NCI-H128 (cell line): ENCODE data around the gene RIMS1.

Experiments used
- DNase-seq: peaks from one replicate; lab custom pipeline; 2025; ENCODE audit not compliant: unreplicated experiment; lab: John Stamatoyannopoulos, UW

Gene RIMS1

DNA sequence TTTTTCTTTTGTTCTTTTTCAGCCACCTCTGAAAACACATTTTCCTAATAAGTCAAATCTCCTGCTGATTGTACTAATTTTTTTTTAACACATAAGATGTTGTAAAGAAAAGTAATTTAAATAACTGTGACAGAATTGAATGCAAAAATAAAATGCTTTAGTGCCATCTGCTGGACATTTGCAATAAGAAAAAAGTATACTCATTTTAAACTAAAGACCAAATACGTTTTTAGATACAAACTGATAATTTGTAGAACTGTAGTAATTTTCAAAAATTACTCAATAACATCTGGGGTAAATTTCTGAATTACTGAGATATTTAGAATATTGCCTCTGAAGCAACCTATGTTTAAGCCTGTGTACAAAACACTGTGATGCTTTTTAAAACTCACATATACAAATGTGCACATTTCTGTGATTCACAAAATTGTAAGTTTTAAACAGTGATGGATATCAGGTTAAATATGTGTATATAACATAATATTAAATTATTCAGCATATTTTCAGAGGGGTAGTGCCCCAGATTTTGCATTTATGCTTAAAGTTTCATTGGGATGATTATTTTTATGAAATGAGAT is 198.7 kb downstream of the RIMS1 start:
- no peak for DNase-seq

DNA sequence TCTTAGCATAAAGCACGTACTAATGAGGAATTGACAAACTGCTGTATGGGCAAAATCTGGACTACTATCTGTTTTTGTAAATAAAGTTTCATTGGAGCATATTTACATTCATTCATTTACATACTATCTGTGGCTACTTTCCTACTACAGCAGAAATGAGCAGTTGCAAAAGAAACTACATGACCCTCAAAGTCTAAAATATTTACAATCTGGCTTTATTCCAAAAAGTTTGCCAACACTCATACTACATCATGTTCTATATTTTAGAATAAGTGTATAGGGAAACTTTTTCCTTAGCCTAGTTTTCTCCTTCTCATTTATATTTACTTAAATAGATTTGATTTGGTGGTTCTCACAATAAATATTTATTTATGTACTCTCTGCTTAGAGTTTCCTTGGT is 208.2 kb downstream of the RIMS1 start:
- DNase-seq = no peak

DNA sequence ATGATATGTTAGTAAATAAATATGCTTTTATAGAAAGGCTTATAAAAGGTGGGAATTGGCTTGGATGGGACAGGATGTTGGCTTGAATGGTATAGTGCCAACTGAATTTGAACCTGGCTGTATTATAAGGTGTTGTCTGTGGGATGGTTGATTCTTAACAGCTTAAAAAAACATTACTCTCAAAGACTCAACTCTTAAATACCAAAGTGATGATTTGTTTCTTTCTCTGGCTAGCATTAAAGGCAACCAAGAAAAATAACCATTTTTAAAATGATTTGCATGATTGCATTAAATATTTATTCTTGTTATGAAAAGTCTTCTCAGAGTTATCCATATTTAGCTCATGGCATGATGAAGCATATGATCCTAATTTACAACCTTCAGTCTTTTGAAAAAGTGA is 216.2 kb downstream of the RIMS1 start:
- no peak for DNase-seq

DNA sequence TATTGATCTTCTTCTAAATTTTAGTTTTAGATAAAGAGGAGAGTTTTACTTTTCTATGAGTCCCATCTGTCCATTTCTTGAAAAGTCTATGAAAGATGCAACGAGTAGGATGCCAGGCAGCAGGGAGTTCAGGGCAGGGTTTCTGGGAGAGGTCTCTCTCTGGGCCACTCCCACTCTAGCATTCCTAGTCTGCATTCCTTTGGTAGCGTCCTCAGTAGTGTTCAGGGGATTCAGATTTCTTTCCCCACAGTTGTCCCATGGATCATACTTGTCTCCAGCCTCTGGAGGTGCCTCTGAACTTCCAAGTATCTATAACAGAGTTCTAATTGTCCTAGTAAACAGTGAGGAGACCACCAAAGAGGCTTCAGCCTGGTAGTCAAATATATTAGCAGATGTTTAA is 225.3 kb downstream of the RIMS1 start:
- no peak for DNase-seq

DNA sequence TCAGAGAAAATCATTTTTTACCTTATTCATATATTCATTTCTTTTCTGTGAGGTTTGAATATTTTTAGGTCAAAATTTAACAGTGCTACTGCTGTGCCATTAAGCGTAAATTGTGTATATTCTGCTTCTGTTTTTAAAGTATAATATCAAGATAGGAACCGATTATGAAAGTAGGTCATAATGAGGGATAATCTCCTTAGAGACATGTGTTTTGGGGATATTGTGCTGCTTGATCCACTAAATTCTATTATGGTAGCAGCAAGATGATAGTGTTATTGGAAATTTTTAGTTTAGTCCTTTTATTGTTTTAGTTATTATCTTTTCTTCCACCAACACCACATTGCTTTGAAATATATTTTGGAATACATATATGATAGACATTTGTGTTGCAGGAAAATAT is 244.0 kb downstream of the RIMS1 start:
- no peak for DNase-seq

DNA sequence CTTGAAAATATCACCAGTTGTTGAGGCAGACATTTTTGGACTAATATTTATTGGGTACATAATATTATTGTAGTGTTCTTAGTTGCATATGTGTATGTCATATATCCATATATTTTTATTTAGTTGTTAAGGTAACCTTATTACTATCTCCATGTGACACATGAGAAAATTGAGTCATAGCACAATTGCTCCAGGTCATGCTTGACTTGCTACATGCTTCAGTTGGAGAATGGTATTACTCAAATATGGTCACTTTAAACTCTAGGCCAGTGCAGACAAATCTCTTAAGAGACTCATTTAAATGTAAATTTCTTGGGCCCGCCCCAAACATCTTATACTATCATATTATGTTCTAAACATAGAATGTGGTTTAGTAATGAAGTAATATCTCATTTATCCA is 246.1 kb downstream of the RIMS1 start:
- no peak for DNase-seq

DNA sequence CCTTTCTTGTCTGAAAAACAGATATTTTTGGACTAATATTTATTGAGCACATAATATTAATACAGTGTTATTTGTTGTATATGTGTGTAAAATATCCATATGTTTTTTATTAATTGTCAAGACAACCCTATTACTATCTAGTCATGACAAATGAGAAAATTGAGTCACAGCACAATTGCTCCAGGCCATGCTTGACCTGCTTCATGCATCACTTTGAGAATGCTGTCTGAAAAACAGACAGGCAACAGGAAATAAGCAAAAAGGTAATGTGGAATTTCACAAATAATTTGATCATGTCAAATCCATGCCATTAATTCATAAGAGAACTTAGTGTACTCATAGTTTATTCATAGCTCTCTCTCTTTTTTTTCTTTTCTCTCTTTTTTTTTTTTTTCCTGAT is 246.5 kb downstream of the RIMS1 start:
- DNase-seq = no peak

DNA sequence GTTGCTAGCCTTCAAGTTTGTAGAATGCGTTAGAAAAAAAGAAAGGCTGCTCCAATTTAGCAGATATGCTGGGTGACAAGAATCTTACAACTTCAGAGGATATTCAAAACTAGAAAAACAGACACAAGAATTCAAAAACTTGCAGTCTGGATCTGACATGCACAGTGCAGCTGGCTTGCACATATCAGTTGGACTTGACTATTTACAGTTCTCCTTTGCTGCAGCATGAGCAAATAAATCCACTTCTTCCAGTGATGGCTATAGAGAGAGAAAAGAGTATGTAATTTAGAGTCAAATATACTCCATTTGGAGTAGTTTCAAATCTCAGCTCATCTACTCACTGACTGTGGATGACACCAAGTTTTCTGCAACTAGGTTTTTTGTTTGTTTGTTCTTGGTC is 247.0 kb downstream of the RIMS1 start:
- no peak for DNase-seq

DNA sequence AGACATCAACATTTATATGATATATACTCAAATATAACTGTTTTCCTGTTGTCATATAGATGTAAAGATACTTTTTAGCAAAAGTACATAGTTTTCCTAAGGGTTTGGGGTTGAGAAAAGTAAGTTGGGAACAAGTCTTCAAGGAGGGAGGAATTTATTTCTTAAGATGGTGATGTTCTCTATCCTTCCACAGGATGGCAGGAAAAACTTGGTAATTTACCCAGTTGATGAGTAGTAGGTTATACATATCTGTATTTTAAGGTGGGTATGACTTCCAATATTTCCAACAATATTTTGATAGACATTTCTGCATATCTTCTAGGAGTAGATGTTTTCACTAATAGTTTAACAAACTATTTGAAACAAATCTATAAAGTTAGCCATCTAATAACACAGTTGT is 254.4 kb downstream of the RIMS1 start:
- no peak for DNase-seq

DNA sequence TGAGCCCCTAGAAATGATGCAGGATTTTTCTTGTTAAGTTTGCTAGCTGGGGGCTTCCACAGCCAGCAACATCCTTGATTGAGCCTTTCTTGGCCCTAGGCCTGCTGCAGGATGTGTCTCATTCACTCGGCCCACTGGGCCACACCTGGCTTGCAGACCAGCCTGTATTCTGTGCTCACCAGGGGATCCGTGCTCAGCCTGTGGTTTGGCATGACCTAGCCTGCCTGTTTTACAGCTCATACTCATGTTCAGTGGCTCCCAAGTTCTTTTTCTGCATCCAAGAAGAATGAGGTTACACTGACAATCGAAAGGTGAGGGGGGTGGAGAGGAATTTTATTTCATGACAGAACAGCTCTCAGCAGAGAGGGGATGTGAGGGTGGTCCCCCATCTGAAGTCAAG is 263.4 kb downstream of the RIMS1 start:
- no peak for DNase-seq

DNA sequence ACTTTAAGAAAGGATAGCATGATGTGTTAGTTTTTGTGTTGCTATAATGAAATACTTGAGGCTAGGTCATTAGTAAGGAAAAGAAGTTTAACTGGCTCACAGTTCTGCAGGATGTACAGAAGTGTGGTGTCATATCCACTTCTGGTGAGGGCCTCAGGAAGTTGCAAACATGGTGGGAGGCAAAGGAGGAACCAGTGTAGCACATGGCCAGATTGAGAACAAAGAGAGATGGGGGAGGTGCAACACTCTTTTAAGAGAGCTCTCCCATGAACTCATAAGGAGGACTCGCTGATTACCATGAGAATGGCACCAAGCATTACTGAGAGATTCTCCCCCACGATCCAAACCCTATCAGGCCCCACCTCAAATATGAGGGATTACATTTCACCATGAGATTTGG is 265.4 kb downstream of the RIMS1 start:
- DNase-seq = no peak

DNA sequence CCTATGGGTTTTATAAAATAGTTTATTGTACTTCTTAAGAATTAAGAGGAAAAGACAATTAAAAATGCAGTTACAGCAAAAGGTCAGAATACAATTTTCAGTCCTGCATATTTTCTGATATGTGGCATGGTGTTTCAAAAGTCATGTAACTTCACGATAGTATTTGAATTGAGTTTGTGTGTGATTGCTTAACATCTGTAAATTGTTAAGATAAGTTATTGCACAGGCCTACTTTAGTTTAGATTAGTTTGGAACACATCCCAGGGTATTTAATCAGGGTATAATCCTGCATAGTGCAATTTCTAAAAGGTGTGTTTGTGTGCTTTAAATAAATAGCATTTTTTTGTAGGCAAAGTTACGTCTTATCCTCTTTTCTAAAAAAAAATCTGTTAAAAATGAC is 289.6 kb downstream of the RIMS1 start:
- DNase-seq = no peak

DNA sequence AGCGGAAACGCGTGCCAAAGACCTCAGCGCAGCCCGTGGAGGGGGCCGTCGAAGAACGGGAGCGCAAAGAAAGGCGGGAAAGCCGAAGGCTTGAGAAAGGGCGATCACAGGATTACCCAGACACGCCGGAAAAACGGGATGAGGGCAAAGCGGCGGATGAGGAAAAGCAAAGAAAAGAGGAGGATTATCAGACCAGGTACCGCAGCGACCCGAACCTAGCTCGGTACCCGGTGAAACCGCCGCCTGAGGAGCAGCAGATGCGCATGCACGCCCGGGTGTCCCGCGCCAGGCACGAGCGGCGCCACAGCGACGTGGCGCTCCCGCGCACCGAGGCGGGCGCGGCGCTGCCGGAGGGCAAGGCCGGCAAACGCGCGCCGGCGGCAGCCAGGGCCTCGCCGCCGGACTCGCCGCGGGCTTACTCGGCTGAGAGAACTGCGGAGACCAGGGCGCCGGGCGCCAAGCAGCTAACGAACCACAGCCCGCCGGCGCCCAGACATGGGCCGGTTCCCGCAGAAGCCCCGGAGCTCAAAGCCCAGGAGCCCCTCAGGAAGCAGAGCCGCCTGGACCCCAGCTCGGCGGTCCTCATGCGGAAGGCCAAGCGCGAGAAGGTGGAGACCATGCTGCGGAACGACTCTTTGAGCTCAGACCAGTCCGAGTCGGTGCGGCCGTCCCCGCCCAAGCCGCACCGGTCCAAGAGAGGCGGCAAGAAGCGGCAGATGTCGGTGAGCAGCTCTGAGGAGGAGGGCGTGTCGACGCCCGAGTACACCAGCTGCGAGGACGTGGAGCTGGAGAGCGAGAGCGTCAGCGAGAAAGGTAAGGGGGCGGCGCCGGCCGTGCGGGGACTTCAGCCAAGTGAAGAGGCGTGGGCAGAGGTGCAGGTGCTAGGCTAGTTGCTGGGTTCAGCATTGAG is 296.2 kb downstream of the RIMS1 start:
- no peak for DNase-seq

DNA sequence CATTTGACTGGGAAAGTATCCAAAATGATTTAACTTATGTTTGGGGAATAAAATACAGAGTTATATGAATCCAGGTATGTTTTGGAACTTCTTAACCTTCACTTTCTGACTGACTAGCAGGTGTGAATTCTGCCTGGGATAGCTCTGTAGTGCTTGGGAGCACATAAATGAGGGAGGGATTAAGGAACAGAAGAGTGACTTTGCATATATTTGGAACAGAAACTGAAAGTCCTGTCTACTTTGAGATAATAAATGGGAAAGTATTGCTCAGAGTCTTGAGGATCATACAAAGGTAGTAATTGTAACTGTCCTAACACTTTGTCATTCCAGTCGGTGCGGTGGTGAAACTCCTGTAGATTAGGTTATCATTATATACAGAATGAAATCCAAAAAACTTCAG is 317.6 kb downstream of the RIMS1 start:
- DNase-seq = no peak

DNA sequence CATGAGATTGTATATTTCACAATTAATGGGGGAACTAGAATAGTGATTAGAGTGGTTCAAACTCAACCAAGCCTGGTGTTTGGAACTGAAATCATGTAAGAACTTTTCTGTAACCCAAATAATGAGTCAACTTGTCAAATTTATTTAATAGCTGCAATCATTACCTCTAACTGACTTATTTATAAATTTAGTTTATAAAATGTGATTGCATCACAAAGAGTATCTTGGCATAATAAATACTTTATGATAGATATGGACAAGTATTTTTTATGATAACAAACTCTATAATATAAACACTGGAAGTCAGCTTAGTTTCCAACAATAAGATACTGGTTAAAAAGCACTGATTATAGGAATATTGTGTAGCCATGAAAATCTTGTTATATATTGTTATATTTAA is 319.1 kb downstream of the RIMS1 start:
- DNase-seq = no peak

DNA sequence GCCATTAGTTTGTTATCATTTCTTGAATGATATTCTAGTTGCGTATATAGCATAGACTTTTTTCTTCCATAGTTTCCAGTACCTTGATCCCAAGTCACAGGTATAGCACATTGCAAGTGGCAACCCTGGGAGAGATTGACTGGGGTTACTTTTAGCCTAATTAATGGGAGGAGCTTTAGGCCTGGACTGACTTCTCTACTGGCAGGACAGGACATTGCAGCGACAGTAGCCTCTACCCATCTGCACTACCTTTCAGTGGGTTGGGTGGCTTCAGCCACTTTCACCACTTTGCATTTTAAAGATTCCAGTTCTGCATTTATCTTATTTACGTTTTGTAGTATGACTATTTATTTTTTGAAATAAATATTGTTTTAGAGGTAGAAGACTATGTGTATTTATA is 320.3 kb downstream of the RIMS1 start:
- no peak for DNase-seq

DNA sequence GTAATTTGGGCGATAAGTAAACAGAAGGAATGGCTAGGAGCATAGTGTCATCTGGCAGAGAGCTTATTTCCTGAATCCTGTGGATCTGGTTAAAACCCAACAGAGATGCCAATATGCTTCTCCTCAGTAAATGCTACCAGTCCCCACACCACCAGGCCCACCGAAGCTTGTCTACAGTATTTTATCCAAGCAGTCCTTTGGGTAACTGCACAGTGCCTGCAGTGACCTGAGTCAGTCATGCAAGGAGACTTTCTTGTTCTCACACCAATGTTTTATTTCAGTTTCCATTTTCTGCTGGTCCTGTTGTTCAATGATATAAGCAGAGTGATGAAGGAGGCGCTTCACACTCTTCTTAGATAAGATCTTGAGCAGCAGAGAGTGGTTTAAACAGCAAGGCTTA is 326.3 kb downstream of the RIMS1 start:
- no peak for DNase-seq

DNA sequence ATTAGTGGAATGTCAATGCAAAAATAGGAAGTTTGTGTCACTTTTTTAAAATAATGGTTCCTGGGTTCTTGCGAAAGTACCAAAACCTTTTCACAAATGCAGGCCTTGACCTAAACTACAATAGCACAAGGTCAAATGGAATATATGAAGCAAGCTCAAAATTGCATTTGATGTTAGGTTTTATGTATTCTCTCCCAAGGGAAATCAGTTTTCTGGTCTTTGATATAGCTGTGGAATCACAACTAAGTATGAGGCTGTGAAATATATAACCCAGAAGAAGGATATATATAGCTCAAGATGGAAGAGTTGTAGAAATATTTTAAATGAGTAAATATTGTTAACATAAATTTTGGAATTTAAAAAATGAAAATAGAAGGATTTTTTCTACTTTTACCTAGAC is 327.3 kb downstream of the RIMS1 start:
- DNase-seq = no peak

DNA sequence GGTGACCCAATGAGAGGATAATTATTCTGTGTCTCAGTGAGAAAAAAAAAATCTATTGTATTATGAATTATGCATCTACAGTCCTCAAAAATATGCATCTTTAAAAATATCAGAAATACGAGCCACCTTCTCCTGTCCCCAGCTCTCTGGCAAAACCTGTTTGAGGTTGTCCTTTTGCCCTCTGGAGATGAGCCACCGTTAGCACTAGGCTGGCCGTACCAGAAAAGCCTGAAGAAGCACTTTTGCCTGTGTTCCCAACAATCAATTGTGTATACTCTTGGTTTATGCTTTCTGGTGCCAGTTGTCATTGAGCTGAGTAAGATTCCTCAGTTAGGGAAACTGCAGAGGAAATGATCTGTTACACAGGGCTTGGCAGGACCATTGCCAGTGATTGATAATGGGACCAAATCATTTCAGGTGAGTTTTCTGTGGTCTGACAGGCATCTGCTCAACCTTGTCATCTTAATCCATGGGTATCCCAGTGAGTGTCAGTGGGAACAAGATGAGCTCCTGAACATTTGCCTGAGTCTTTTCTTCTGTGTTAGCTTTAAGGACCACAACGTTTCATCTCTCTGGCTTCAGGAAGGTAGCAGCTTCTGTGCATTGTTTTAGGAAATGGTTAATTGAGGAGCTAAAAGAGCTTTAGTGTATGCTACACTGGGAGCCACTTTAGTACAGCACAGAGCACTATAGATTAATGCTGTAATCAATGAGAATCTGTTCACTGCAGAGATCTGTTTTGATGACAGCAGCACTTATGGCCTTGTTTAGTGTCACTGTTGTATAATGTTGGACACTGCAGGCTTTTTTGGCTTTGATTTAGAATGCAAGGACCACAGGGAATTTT is 330.1 kb downstream of the RIMS1 start:
- no peak for DNase-seq

DNA sequence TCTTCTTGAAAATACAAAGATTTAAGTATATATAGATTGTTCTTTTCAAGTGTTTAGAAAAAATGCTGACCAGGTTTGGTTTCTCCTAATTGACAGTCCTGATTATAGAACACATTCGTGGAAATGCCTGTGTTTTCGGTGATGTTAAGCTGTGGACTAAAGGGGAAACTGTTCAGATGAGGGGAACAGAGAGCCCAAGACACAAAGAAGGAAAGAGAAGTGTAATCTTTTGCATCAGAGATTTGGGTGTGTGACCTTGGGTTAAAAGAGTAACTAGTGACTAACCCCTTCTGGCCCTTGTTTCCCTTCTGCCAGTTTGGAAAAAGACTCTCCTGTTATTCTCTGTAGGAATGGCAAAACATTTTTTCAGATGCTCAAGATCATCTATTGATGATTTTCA is 331.3 kb downstream of the RIMS1 start:
- no peak for DNase-seq

DNA sequence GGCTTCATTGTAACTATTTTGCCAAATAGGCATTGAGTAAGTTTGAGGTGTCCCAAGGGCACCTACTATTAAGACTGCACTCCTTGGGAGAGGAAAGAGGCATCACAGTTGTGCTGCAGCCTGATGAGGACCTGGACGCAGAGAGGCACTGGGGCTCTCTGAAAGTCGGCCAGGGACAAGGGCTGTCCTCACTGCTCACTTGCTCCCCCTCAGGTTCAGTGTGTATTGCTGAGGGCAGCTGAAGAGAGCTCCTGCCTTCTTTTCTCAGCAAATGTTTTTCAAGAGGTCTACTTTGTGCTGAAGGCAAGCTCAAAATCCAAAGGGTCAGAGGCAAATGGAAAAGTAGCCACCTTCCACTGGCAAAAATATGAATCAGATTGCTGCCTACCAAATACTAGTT is 331.8 kb downstream of the RIMS1 start:
- DNase-seq = no peak

DNA sequence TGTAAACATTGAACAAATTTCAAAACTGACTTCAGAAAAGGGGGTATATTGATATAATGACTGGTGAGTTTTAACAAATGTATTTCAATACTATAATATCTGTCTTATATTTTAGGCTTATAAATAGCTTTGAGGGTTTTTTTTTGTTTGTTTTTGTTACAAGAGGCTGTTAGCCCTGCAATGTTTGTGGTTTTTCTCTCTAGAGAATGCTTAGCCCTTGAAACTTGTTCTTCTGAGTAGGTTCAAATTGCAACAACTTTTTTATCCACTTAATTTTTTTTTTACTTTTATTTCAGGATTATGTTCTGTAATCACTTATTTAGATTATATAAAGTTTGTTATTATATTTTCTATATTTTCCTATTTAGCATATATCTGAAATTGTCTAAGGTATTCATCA is 333.2 kb downstream of the RIMS1 start:
- no peak for DNase-seq
